Left kidney (tissue), 2 donors: ENCODE results near the gene TAP2. TPM values are rescaled to one million over a fixed set of nuclear protein-coding genes. Genes with fewer than 3 reads are reported as not detected.

Experiments used
- DNase-seq: peaks from one replicate; pipeline ENCODE4 v3.0.0-alpha.2; 2013
- polyA plus RNA-seq: library from polyadenylated mRNA; unstranded; fragments of 120-200 nt; gene quantifications from one replicate; pipeline ENCODE4 v1.2.1, GENCODE V29; 2013; ENCODE audit not compliant: insufficient read length

Gene TAP2
- polyA plus RNA-seq, 1 donor: 11.5 TPM

DNA sequence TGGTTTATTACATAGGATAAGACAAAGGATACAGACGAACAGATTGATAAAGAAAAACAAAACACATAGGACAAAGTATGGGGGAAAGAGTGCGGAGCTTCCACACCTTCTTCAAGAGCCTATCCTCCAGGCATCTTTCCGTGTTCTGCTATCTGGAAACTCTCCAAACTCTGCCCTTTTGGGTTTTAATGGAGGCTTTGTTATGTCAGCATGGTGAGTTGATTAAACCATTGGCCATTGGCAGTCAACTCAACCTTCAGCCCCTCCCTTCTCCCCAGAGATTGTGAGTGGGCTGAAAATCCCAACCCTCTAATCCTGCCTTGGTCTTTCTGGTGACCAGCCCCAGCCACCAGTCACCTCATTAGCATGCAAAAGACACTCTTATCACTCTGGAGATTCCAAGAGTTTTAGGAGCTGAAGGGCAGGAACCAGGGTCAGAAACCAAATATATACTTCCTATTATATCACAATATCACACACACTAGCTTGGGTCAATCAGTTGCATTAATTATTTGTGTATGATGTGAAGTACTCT, 45.6 kb downstream of the TAP2 start:
- DNase-seq: no peak

DNA sequence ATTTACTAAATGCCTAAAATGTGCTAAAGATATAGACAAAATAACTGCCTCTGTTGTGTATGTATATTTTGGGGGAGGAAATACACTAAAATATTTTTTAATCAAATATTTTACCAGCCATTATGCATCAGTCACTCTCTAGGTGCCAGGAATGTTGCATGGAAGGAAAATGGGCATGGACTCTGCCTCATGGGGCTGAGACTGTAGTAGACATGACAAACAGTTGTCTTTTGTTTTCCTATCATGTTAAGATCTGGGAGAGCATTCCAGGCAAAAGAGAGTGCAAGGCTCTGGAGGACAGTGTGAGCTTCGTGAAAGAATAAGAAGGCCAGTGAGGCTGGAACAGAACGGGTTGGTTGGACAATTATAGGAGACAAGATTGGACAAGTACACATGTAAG, 48.2 kb downstream of the TAP2 start:
- DNase-seq: no peak

Other genes with a start within 250 kb of the TAP2 start
- gene HLA-DRB1, start 248.9 kb downstream of the TAP2 start, polyA plus RNA-seq: 16.1 TPM
- 3.3 TPM for gene HLA-DQA1, start 201.3 kb downstream of the TAP2 start, polyA plus RNA-seq
- gene HLA-DQB1, start 172.1 kb downstream of the TAP2 start, polyA plus RNA-seq: 8.4 TPM
- 2.1 TPM for gene HLA-DQA2, start 97.3 kb downstream of the TAP2 start, polyA plus RNA-seq
- 2.9 TPM for gene HLA-DQB2, start 75.2 kb downstream of the TAP2 start, polyA plus RNA-seq
- gene HLA-DOB, start 21.7 kb downstream of the TAP2 start, polyA plus RNA-seq: 0.32 TPM
- 18.8 TPM for gene PSMB8, start 5.3 kb upstream of the TAP2 start, polyA plus RNA-seq
- 7.7 TPM for gene TAP1, start 15.0 kb upstream of the TAP2 start, polyA plus RNA-seq
- 4.2 TPM for gene PSMB9, start 15.5 kb upstream of the TAP2 start, polyA plus RNA-seq
- 64.6 TPM for gene HLA-DMB, start 102.3 kb upstream of the TAP2 start, polyA plus RNA-seq
- gene HLA-DMA, start 114.4 kb upstream of the TAP2 start, polyA plus RNA-seq: 14.7 TPM
- gene BRD2, start 129.9 kb upstream of the TAP2 start, polyA plus RNA-seq: 357 TPM
- 5.9 TPM for gene HLA-DOA, start 170.9 kb upstream of the TAP2 start, polyA plus RNA-seq
- 20.2 TPM for gene HLA-DPA1, start 234.9 kb upstream of the TAP2 start, polyA plus RNA-seq
- gene HLA-DPB1, start 237.3 kb upstream of the TAP2 start, polyA plus RNA-seq: 13.5 TPM